Spleen (tissue), 11 donors: ENCODE measurements around the gene ZNF618. TPM values are rescaled to one million over a fixed set of nuclear protein-coding genes. Genes with fewer than 3 reads are reported as not detected.

Source experiments
- DNase-seq: peaks from one replicate; pipeline ENCODE4 v3.0.0-alpha.2; 2020
- H3K27ac ChIP-seq, 8 donors: fragments of 200-600 bp; sonication (generic) in 7 of 8; 1 replicate in 4 of 8; 2 replicates in 4 of 8; pipeline versions ENCODE4 v1.5.0 to v1.8.0; 2016 to 2021; ENCODE audit warnings: inconsistent platforms in 4 of 8, mild to moderate bottlenecking in 4 of 8, moderate library complexity in 1 of 8
- H3K27me3 ChIP-seq, 7 donors: fragments of 200-600 bp; sonication (generic) in 6 of 7; replicated peaks in 1 of 7; 1 replicate in 4 of 7; 2 replicates in 3 of 7; pipeline versions ENCODE4 v1.5.0 to v1.8.0; 2016 to 2021; ENCODE audit warnings: inconsistent platforms in 3 of 7, mild to moderate bottlenecking in 1 of 7
- H3K36me3 ChIP-seq, 6 donors: fragments of 200-600 bp; sonication (generic) in 5 of 6; 1 replicate in 4 of 6; 2 replicates in 2 of 6; pipeline versions ENCODE4 v1.5.0 to v1.8.0; 2016 to 2021; ENCODE audit warnings: inconsistent platforms in 2 of 6
- H3K4me1 ChIP-seq, 6 donors: fragments of 200-600 bp; sonication (generic) in 5 of 6; 1 replicate in 3 of 6; 2 replicates in 3 of 6; pipeline versions ENCODE4 v1.5.0 to v1.8.0; 2016 to 2021; ENCODE audit warnings: inconsistent platforms in 3 of 6
- H3K4me3 ChIP-seq, 8 donors: fragments of 200-600 bp; sonication (generic) in 7 of 8; 1 replicate in 4 of 8; 2 replicates in 4 of 8; pipeline versions ENCODE4 v1.5.0 to v1.8.0; 2016 to 2021; ENCODE audit warnings: inconsistent platforms in 4 of 8, mild to moderate bottlenecking in 4 of 8, moderate library complexity in 2 of 8
- H3K9me3 ChIP-seq, 8 donors: fragments of 200-600 bp; sonication (generic) in 7 of 8; 1 replicate in 4 of 8; 2 replicates in 4 of 8; pipeline versions ENCODE4 v1.5.0 to v1.8.0; 2016 to 2021; ENCODE audit warnings: inconsistent platforms in 4 of 8
- POLR2A ChIP-seq, 3 donors: fragments of 450-650 bp; IDR thresholded peaks; one replicate each; pipeline ENCODE4 v1.5.1; 2017; ENCODE audit warnings: antibody characterized with exemption in 3 of 3, mild to moderate bottlenecking in 1 of 3
- POLR2AphosphoS5 ChIP-seq, 3 donors: sonication (generic); formaldehyde crosslinking; IDR thresholded peaks; one replicate each; pipeline ENCODE4 v1.5.1; 2017; ENCODE audit warnings: antibody characterized with exemption in 3 of 3
- WGBS, 5 donors: extraction: QIAGEN DNeasy Blood & Tissue Kit in 3 of 5; methylation state at CpG; one replicate each; pipeline versions ENCODE4 v1.1.5 to v1.1.7; 2013 to 2018; 5-methylcytosine and 5-hydroxymethylcytosine counted together
- intact Hi-C: fragments of 100-400 bp; cut with DNase I; formaldehyde crosslinking; loops from one replicate; pipeline ENCODE4 v1.15.0; 2023; ENCODE audit warnings: low total_unique reads
- polyA plus RNA-seq, 3 donors: library from polyadenylated mRNA; stranded (reverse); fragments of 200-250 nt; gene quantifications; one replicate each; pipeline ENCODE4 v1.2.1, GENCODE V29; 2013
- total RNA-seq, 7 donors: library from RNA; depleted of rRNA in 3 of 7; stranded (reverse); fragments of >200 nt in 3 of 7; fragmentation: NEBNext Ultra II Directional in 4 of 7; extraction: Animal tissue kit (Norgen Biotek cat#: 25700) in 4 of 7; gene quantifications; one replicate each; pipeline versions ENCODE4 v1.1.0 to v1.2.1, GENCODE V29; 2016 to 2021
- TF ChIP-seq, protein P1 (sequence below), 11 experiments: fragments of 200-600 bp in 7 of 11; fragments of 450-650 bp in 4 of 11; sonication (generic) in 4 of 11; IDR thresholded peaks in 8 of 11; conservative IDR thresholded peaks in 3 of 11; 1 replicate in 7 of 11; 2 replicates in 4 of 11; pipeline versions ENCODE4 v1.4.0 to v1.8.0; 2016 to 2021; ENCODE audit warnings: antibody characterized with exemption in 11 of 11, inconsistent platforms in 4 of 11, mild to moderate bottlenecking in 1 of 11
- donor health status: healthy with polysubstance abuse.
- donor health status: DM: no; HTN: no; CAD: no; lungs with moderate emphysema.
- donor health status: DM: no; HTN: no; CAD: no.
- donor health status: Bipolar disorder and iron deficiency.
- donor health status: healthy.
- donor health status: DM: no; HTN: no; CAD: no.
- donor health status: DM: yes; HTN: yes; CAD: no.

The ZNF618 gene
- total and polyA plus RNA-seq, 10 donors = 0.58 to 14.8 (median 8.4) TPM

GRCh38 chr9:113964495-113965170 lies 88.5 kb downstream of the ZNF618 start:
- DNase-seq = no peak
- peaks cover 0 to 9% (median 3%) of the 10 kb centered on the region in 6 donors for H3K36me3 ChIP-seq
- peaks cover 0 to 11% (median 5%) of the 10 kb centered on the region in 6 donors for H3K4me1 ChIP-seq
- H3K9me3 ChIP-seq = peaks cover 0 to 6% (median 0%) of the 10 kb centered on the region in 8 donors
- TF ChIP-seq POLR2AphosphoS5 (IDR thresholded peaks at IDR 0.05) (no peak), POLR2A (IDR thresholded peaks at IDR 0.05) (no peak)
- TF ChIP-seq, protein P1, sequence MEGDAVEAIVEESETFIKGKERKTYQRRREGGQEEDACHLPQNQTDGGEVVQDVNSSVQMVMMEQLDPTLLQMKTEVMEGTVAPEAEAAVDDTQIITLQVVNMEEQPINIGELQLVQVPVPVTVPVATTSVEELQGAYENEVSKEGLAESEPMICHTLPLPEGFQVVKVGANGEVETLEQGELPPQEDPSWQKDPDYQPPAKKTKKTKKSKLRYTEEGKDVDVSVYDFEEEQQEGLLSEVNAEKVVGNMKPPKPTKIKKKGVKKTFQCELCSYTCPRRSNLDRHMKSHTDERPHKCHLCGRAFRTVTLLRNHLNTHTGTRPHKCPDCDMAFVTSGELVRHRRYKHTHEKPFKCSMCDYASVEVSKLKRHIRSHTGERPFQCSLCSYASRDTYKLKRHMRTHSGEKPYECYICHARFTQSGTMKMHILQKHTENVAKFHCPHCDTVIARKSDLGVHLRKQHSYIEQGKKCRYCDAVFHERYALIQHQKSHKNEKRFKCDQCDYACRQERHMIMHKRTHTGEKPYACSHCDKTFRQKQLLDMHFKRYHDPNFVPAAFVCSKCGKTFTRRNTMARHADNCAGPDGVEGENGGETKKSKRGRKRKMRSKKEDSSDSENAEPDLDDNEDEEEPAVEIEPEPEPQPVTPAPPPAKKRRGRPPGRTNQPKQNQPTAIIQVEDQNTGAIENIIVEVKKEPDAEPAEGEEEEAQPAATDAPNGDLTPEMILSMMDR (IDR thresholded peaks at IDR 0.05 in 8 of 11, conservative IDR thresholded peaks at IDR 0.05 in 3 of 11) = no peak
- 76 to 86% (median 80%) methylated on average over 5 of the region's 5 CpGs for WGBS, 5 donors
- intact Hi-C loops = no loop called here
- no peaks in the 10 kb centered on the region for H3K27me3 ChIP-seq
- H3K27ac ChIP-seq = peak overlapping the region in 2 of 8 donors; percentile 39 to 43
- no peak overlapping the region for H3K4me3 ChIP-seq

DNA sequence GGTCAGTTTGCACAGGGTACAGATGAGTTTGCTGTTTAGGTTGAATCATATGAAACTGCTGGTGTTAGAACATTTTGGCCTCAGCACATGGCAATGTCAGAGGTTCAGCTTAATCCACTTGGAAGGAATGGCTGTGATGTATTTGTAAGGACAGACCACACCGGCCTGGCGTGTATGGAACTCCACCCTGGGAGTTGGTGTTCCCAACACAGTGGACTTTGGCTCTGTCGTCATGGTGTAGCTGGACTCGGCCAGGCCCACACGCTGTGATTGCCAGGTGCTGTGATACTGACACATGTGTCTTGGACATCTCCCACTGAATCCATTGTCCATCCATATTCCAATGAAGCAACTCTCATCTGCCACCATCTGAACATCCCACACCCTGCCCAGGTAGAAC lies 90.3 kb downstream of the ZNF618 start:
- DNase-seq = no peak
- intact Hi-C loops = no loop called here

GRCh38 chr9:113967380-113967779 lies 91.3 kb downstream of the ZNF618 start:
- intact Hi-C loops = no loop called here
- Histone ChIP-seq H3K9me3 (peaks cover 0 to 6% (median 0%) of the 10 kb centered on the region in 8 donors), H3K27ac (no peak overlapping the region), H3K27me3 (no peaks in the 10 kb centered on the region), H3K4me1 (peaks cover 0 to 11% (median 5%) of the 10 kb centered on the region in 6 donors), H3K36me3 (peaks cover 0 to 13% (median 4%) of the 10 kb centered on the region in 6 donors), H3K4me3 (no peak overlapping the region)
- 67 to 83% (median 76%) methylated on average over 5 of the region's 5 CpGs for WGBS, 5 donors
- no peak for DNase-seq
- TF ChIP-seq POLR2AphosphoS5 (IDR thresholded peaks at IDR 0.05) = no peak

More for the DNA sequence above, 90.3 kb downstream of the ZNF618 start:
- Histone ChIP-seq H3K36me3 (peaks cover 0 to 13% (median 4%) of the 10 kb centered on the region in 6 donors), H3K4me1 (peaks cover 0 to 11% (median 5%) of the 10 kb centered on the region in 6 donors), H3K4me3 (no peak overlapping the region), H3K27ac (no peak overlapping the region), H3K27me3 (no peaks in the 10 kb centered on the region), H3K9me3 (peaks cover 0 to 6% (median 0%) of the 10 kb centered on the region in 8 donors)
- 84 to 96% (median 91%) methylated on average over 5 of the region's 5 CpGs for WGBS, 5 donors
- TF ChIP-seq, protein P1 (IDR thresholded peaks at IDR 0.05 in 8 of 11, conservative IDR thresholded peaks at IDR 0.05 in 3 of 11) = no peak
- TF ChIP-seq POLR2A (IDR thresholded peaks at IDR 0.05) (no peak), POLR2AphosphoS5 (IDR thresholded peaks at IDR 0.05) (no peak)

DNA sequence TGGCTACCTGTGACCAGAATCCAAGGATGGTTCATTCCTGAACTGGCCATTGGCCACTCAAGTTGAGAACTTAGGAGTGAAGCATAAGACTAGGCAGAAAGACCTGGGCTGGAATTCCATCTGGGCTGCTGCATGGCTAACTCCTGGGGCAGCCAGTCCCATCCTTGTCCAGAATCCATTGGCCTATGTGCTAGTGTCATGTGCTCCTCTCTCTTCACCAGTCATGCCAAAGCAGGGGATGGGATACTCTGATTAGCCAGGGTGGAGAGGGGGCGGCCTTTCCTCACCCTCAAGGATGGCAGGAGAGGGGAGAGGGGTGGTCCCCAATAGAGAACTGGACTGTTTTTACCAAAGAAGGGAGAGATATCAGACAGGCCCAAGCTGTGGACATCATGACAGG lies 93.2 kb downstream of the ZNF618 start:
- Histone ChIP-seq H3K9me3 (peaks cover 0 to 6% (median 0%) of the 10 kb centered on the region in 8 donors), H3K4me3 (no peak overlapping the region), H3K27ac (no peak overlapping the region), H3K4me1 (peaks cover 0 to 11% (median 2%) of the 10 kb centered on the region in 6 donors), H3K27me3 (no peaks in the 10 kb centered on the region), H3K36me3 (peaks cover 0 to 13% (median 4%) of the 10 kb centered on the region in 6 donors)
- 87 to 100% (median 92%) methylated on average over 1 of the region's 1 CpG for WGBS, 5 donors
- intact Hi-C loops = no loop called here
- DNase-seq = no peak
- TF ChIP-seq POLR2A (IDR thresholded peaks at IDR 0.05) (no peak), POLR2AphosphoS5 (IDR thresholded peaks at IDR 0.05) (no peak)
- TF ChIP-seq, protein P1 (IDR thresholded peaks at IDR 0.05 in 8 of 11, conservative IDR thresholded peaks at IDR 0.05 in 3 of 11) = no peak
